Stimulated activated CD8-positive, alpha-beta memory T cell treated with anti-CD3 and anti-CD28 coated beads, Interleukin-12 subunit alpha, Interleukin-12 subunit beta, amount 100 ng/mL, for 4 hours (primary cell): ENCODE results near the gene INSM1.
"Not testable (repeated sequence)": the region's sequence is repeated elsewhere in the genome, so short reads cannot be mapped to it uniquely, and the experiment has no call there.

Source experiments
- DNase-seq: peaks from one replicate; pipeline ENCODE4 v3.0.0-alpha.2; 2020; ENCODE audit warnings: low read depth

Gene INSM1

GRCh38 chr20:20367575-20368417 lies at the start of gene INSM1:
Gene INSM1 (plus strand): TSS chr20:20368104. CDS start chr20:20368268, 164 bp downstream.
- no peak for DNase-seq

- DNase-seq, result no peak
These were observed 49.3 kb upstream of the INSM1 start for GRCh38 chr20:20318365-20319161.

- no peak for DNase-seq
These were observed 46.8 kb upstream of the INSM1 start for GRCh38 chr20:20321134-20321533.

- DNase-seq, result no peak
These were observed 46.0 kb upstream of the INSM1 start for GRCh38 chr20:20321917-20322316.

GRCh38 chr20:20322912-20323311 lies 45.0 kb upstream of the INSM1 start:
- DNase-seq, result no peak

GRCh38 chr20:20327746-20328145 lies 40.2 kb upstream of the INSM1 start:
- DNase-seq, result no peak

GRCh38 chr20:20329564-20329963 lies 38.3 kb upstream of the INSM1 start:
- no peak for DNase-seq

GRCh38 chr20:20331156-20331555 lies 36.7 kb upstream of the INSM1 start:
- no peak for DNase-seq

GRCh38 chr20:20331817-20332216 lies 36.1 kb upstream of the INSM1 start:
- no peak for DNase-seq

GRCh38 chr20:20333866-20334265 lies 34.0 kb upstream of the INSM1 start:
- no peak for DNase-seq

GRCh38 chr20:20334489-20334888 lies 33.4 kb upstream of the INSM1 start:
- DNase-seq, result no peak

GRCh38 chr20:20338133-20338730 lies 29.7 kb upstream of the INSM1 start:
- DNase-seq, result no peak

GRCh38 chr20:20340443-20340842 lies 27.5 kb upstream of the INSM1 start:
- no peak for DNase-seq

GRCh38 chr20:20341371-20341770 lies 26.5 kb upstream of the INSM1 start:
- DNase-seq, result no peak

- no peak for DNase-seq
These were observed 25.8 kb upstream of the INSM1 start for GRCh38 chr20:20342066-20342465.

GRCh38 chr20:20343932-20344331 lies 24.0 kb upstream of the INSM1 start:
- DNase-seq, result no peak

- no peak for DNase-seq
These were observed 23.4 kb upstream of the INSM1 start for GRCh38 chr20:20344476-20344875.

- no peak for DNase-seq
These were observed 14.3 kb upstream of the INSM1 start for GRCh38 chr20:20353576-20353975.

- not testable (repeated sequence) for DNase-seq
These were observed 12.4 kb upstream of the INSM1 start for GRCh38 chr20:20355503-20355902.

GRCh38 chr20:20358801-20359200 lies 9.1 kb upstream of the INSM1 start:
- no peak for DNase-seq

- DNase-seq, result no peak
These were observed 8.3 kb upstream of the INSM1 start for GRCh38 chr20:20359628-20360027.

GRCh38 chr20:20360464-20360863 lies 7.4 kb upstream of the INSM1 start:
- DNase-seq, result no peak
